HL-60 (cell line): ENCODE data around the gene TRMT112.

Experiments used
- CTCF ChIP-seq: IDR thresholded peaks from one replicate; pipeline ENCODE4 v1.5.1; 2011; ENCODE audit warnings: low read length, control low read depth, inconsistent platforms; ENCODE audit not compliant: insufficient read depth
- POLR2AphosphoS5 ChIP-seq: IDR thresholded peaks from 2 replicates; pipeline ENCODE4 v1.6.1; 2012; ENCODE audit warnings: low read depth
- REST ChIP-seq: IDR thresholded peaks from 2 replicates; pipeline ENCODE4 v1.6.1; 2012; ENCODE audit warnings: low read depth; ENCODE audit not compliant: insufficient replicate concordance

- TF ChIP-seq POLR2AphosphoS5 = peak; percentile 61; the same call in 1 of the 2 replicates
- TF ChIP-seq CTCF = peak; percentile 20
- no peak for TF ChIP-seq REST
Observed at GRCh38 chr11:64359712-64360445, 42.5 kb upstream of the TRMT112 start.
